Ectodermal cell (in vitro differentiated cells): ENCODE results near the gene SCG2.

Experiments used
- H3K27ac ChIP-seq: 2 replicates; pipeline ENCODE4 v1.7.0; 2013; ENCODE audit warnings: mild to moderate bottlenecking, low read depth, low read length; ENCODE audit not compliant: insufficient read depth, poor library complexity, severe bottlenecking
- H3K27me3 ChIP-seq: 2 replicates; pipeline ENCODE4 v1.7.0; 2013; ENCODE audit warnings: mild to moderate bottlenecking, low read length; ENCODE audit not compliant: insufficient read depth, control insufficient read depth, poor library complexity, severe bottlenecking
- H3K36me3 ChIP-seq: one replicate; pipeline ENCODE4 v1.7.0; 2013; ENCODE audit warnings: low read length; ENCODE audit not compliant: control insufficient read depth, insufficient read depth
- H3K4me1 ChIP-seq: one replicate; pipeline ENCODE4 v1.7.0; 2013; ENCODE audit warnings: low read length; ENCODE audit not compliant: control insufficient read depth, insufficient read depth
- H3K4me3 ChIP-seq: 2 replicates; pipeline ENCODE4 v1.7.0; 2013; ENCODE audit warnings: low read depth, low read length, control low read depth; ENCODE audit not compliant: insufficient read depth
- H3K9me3 ChIP-seq: 2 replicates; pipeline ENCODE4 v1.7.0; 2013; ENCODE audit warnings: mild to moderate bottlenecking, low read length, moderate library complexity; ENCODE audit not compliant: control insufficient read depth
- WGBS, 2 experiments: methylation state at CpG; one replicate each; pipeline ENCODE4 v1.1.7; 2013; ENCODE audit warnings: missing lambda C conversion rate in 2 of 2; 5-methylcytosine and 5-hydroxymethylcytosine counted together

SCG2 gene

DNA sequence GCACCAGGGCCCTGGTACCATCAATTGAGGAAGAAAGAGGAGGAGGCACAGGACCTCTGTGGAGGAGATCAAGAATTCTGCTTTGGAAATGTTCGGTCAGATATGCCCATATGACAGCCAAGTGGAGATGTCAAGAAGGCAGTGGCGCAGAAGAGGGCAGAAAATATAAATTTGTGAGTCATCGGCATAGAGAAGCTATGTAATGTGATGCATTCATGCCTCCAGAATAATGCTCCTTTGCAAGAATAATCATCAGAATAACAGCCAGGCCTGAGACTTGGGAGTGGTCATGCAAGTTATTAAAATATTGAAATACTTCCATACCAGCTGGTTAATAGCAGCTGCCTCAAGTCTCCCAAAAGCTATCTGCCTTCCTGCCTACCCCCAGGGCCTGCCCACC is 32.1 kb upstream of the SCG2 start:
- Histone ChIP-seq H3K4me1 (no peaks in the 10 kb centered on the region), H3K27ac (no peak overlapping the region), H3K4me3 (no peak overlapping the region), H3K9me3 (no peaks in the 10 kb centered on the region), H3K36me3 (no peaks in the 10 kb centered on the region), H3K27me3 (no peaks in the 10 kb centered on the region)
- 90 to 96% methylated on average over 3 of the region's 3 CpGs for WGBS, 2 experiments

DNA sequence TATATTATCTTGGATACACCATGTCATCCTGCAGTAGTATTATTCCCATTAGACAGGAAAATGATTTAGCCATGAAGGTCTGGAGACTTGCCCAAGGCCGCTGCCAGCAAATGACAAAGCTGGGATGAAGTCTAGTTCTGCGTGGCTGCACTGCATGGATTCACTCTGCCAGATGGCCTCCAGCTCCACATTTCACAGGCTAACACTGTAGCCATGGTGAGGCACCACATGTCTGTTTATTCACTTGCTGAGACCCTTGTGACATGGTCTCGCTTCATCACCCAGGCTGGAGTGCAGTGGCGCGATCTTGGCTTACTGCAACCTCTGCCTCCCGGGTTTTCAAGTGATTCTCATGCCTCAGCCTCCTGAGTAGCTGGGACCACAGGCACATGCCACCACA is 31.5 kb upstream of the SCG2 start:
- Histone ChIP-seq H3K27ac (no peak overlapping the region), H3K36me3 (no peaks in the 10 kb centered on the region), H3K4me1 (no peaks in the 10 kb centered on the region), H3K4me3 (no peak overlapping the region), H3K27me3 (no peaks in the 10 kb centered on the region), H3K9me3 (no peaks in the 10 kb centered on the region)
- 93% methylated on average over 6 of the region's 6 CpGs for WGBS, 2 experiments

DNA sequence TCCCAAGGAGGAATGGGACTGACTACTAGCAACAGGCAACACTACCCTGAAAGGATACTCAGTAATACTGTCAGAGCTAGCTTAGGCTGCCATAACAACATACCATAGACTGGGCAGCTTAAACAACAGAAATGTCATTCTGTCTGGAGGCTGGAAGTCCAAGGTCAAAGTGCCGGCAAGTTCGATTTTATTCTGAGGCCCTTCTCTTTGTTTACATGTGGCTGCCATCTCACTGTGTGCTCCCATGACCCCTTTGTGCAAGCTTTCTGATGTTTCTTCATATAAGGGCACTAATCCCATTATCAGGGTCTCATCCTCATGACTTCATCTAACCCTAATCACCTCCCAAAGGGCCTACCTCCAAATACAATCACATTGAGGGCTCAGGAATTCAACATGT is 30.7 kb upstream of the SCG2 start:
- H3K27ac ChIP-seq = no peak overlapping the region
- WGBS, 2 experiments = 92% methylated on average over 2 of the region's 2 CpGs
- H3K9me3 ChIP-seq = no peaks in the 10 kb centered on the region
- H3K4me3 ChIP-seq = no peak overlapping the region
- H3K4me1 ChIP-seq = no peaks in the 10 kb centered on the region
- peaks cover 4% of the 10 kb centered on the region for H3K27me3 ChIP-seq
- H3K36me3 ChIP-seq = no peaks in the 10 kb centered on the region

DNA sequence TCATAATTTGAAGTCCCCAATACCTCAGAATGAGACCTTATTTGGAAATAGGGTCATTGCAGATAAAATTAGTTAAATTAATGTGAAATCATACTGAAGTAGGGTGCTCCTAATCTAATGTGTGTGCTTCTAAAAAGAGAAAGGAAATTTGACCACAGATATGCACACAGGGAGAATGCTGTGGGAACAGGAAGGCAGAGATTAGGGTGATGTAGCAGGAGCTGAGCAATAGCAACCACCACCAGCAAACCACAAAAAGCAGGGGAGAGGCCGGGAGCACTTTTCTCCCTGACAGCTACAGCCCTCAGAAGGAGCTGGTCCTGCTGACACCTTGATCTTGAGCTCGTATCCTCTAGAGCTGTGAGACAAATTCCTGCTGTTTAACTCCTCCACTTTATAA is 24.6 kb upstream of the SCG2 start:
- Histone ChIP-seq H3K36me3 (no peaks in the 10 kb centered on the region), H3K4me1 (no peaks in the 10 kb centered on the region), H3K27ac (no peak overlapping the region), H3K27me3 (peaks cover 45% of the 10 kb centered on the region), H3K4me3 (no peak overlapping the region), H3K9me3 (no peaks in the 10 kb centered on the region)
- WGBS, 2 experiments = 80 to 87% methylated on average over 2 of the region's 2 CpGs

DNA sequence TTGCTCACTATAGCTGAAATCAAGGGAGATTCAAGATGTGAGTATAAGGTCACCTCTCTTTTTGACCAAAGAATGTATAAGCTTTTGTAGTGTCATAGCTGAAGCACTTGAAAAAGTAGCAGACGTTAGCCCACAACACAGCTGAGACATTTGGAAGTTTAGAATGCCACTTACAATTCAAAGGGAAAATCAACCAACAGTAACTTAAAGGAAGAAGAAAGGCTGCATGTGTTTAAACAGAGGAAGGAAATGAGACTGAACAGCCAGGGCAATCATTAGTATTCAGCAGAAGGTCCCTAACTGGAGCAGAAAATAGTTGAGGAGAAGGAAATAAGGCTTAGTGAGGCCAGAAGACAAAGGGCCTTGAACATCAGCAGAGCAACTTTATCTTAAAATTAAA is 23.5 kb upstream of the SCG2 start:
- Histone ChIP-seq H3K27me3 (peaks cover 56% of the 10 kb centered on the region), H3K27ac (no peak overlapping the region), H3K4me3 (no peak overlapping the region), H3K36me3 (no peaks in the 10 kb centered on the region), H3K9me3 (no peaks in the 10 kb centered on the region), H3K4me1 (no peaks in the 10 kb centered on the region)
- 71 to 100% methylated on average over 1 of the region's 1 CpG for WGBS, 2 experiments

DNA sequence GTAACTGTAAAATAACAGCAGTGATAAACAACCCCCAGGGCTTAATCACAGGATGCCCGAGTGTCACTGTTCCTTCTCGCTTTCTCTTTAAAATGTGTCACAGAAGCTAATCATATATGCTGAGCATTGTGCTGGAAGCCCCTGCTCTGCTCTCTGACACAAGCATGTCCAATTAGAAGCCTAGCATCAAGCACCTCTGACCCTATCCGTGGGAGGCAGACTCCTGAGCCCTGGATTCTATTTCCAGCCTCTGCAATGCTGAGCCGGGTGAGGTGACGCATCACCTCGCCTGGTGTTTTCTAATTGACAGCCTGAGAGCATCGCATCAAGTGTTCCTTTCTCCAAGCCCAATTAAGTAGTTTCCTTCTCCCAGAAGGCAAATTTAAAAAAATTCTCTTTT is 19.7 kb upstream of the SCG2 start:
- WGBS, 2 experiments = 63 to 72% methylated on average over 7 of the region's 7 CpGs
- no peak overlapping the region for H3K4me3 ChIP-seq
- no peak overlapping the region for H3K27ac ChIP-seq
- peaks cover 20% of the 10 kb centered on the region for H3K4me1 ChIP-seq
- no peaks in the 10 kb centered on the region for H3K9me3 ChIP-seq
- H3K27me3 ChIP-seq = peaks cover 82% of the 10 kb centered on the region
- no peaks in the 10 kb centered on the region for H3K36me3 ChIP-seq

DNA sequence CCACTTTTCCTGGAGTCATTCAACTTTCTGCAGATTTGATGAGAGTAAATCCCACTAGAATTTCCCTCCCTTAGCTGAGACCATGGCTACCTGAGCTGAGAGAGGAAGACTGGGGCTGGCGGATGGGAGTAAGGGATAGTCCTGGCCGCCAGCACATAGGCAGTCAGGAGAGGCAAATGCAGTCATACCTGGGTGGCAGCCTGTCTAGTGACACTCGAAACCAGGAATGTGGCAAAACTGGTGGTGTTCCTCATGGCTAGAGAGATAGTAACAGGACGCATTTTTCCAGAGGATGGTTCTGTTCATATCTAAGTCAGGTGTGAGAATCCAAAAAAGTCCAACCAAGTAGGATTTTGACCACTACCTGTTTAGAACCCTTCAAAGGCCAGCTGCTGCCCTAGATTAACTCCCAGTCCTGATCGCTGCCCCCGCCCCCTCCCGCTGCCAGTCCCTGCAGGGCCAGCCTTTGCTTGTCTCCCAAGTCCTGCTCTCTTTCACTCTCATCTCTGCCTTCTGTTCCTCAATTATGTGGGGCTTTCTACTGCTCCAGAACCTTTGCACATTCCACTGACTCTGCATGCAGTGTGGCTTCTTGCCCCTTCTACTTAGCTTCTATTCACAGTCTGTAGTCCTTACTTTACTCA is 17.4 kb upstream of the SCG2 start:
- H3K4me3 ChIP-seq = no peak overlapping the region
- WGBS, 2 experiments = 66 to 67% methylated on average over 7 of the region's 7 CpGs
- peaks cover 90% of the 10 kb centered on the region for H3K27me3 ChIP-seq
- no peak overlapping the region for H3K27ac ChIP-seq
- H3K4me1 ChIP-seq = peaks cover 20% of the 10 kb centered on the region
- no peaks in the 10 kb centered on the region for H3K9me3 ChIP-seq
- H3K36me3 ChIP-seq = no peaks in the 10 kb centered on the region

DNA sequence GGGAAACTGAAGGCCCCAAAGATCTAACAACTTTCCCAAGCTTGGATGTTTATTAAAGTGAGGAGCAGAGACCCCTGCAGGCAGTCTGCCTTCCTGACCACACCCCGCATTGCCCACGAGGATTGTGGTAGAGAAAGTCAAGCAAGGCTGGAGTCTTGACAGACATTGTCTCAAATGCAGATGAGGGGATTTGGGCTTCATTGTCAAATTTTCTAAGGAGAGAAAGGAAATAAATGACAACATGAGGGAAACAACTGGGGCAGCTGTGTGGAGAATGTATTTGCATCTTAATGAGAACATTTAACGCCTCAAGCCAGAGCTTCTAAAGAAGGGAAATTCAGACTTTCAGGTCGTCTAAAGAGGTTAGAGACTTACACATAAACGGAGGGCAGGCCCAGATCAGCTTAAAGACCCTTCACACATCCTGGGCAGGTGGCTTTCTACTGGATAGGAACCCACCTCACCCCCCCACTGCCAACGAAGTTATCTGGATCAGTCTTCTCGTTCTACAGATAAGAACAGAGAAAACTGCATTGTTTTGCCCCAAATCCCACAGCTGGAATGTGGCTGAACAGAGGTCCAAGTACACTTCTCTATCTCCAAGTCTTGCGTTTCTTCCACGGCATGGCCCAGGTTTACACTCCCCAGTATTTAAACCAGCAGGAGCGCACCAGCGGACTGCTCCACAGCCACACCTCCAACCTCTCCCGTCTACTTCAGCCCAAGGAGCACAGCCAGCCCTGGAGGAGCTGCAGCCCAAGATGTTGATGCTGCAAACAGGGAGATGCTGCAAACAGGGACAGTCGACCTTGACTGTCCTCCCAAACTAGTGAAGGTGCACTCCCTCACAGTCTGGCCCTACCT is 16.2 kb upstream of the SCG2 start:
- Histone ChIP-seq H3K4me3 (no peak overlapping the region), H3K27me3 (peaks cover 99% of the 10 kb centered on the region), H3K36me3 (no peaks in the 10 kb centered on the region), H3K9me3 (no peaks in the 10 kb centered on the region), H3K27ac (no peak overlapping the region), H3K4me1 (peaks cover 22% of the 10 kb centered on the region)
- WGBS, 2 experiments = 2 to 4% methylated on average over 13 of the region's 13 CpGs

DNA sequence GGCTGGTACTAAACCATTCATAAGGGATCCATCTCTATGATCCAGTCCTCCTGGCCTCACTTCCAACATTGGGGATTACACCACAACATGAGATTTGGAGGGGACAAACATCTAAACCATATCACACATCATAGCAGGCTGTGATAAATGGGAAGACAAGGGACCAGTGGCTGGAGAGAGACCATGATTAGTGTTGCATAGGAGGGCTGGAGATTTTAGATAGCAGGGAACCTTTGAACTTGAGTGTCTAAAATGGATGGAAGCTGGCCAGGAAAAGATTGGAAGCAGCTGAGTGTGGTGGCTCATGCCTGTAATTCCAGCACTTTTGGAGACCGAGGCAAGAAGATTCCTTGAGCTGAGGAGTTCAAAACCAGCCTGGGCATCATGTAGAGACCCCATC is 12.4 kb upstream of the SCG2 start:
- Histone ChIP-seq H3K27me3 (peaks cover 84% of the 10 kb centered on the region), H3K4me1 (peaks cover 23% of the 10 kb centered on the region), H3K36me3 (no peaks in the 10 kb centered on the region), H3K27ac (no peak overlapping the region), H3K4me3 (no peak overlapping the region), H3K9me3 (no peaks in the 10 kb centered on the region)
- WGBS, 2 experiments = 82 to 96% methylated on average over 1 of the region's 1 CpG

DNA sequence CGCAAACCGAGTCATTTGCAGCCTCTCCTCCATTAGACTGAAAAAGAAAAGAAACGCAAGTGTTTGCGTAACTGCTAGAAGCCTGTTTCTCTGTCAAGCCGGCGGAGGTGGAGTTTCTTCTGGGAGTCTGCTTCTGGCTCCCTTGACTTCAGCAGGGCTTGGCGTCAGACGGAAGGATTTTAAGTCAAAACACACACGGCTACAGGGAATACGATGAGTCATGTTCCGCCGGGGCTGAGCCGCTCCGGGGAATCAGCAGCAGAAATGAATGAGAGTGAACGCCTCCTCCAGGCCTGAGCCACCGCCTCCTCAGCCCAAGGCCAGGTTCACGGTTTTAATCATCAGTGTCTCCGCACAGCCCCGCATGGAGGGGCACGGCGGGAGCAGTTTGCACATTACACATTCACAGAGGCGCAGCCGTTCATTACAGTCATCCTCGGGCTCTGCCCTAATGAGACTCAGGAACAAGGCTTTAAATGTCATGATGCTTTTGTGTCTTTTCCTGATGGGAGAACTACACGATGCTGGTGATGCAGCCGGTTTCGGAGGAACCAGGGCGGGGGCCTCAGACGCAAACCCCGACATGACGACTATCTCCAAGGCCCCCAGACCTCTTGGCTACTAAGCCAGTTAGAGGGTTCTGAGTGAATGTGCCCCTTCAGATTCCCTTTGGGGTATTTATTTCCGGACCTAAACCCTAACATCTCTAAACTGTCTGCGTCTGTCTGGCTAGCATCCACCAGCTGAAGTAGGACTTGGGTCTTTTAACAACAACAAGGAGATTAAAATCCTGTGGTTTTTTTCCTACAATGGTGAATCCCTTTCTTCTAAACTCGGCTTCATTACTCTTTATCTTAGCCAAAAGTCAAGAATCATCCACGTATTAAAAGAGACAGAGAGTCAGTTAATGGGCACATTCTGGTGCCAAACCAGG is 11.1 kb upstream of the SCG2 start:
- Histone ChIP-seq H3K36me3 (no peaks in the 10 kb centered on the region), H3K4me1 (peaks cover 10% of the 10 kb centered on the region), H3K4me3 (no peak overlapping the region), H3K9me3 (no peaks in the 10 kb centered on the region), H3K27me3 (peaks cover 71% of the 10 kb centered on the region), H3K27ac (no peak overlapping the region)
- 11 to 12% methylated on average over 35 of the region's 35 CpGs for WGBS, 2 experiments
